Nephron (organoid): ENCODE results near the gene PACS1.
A peak's percentile ranks its signal among the peaks of the same experiment; 100 is the strongest.

ENCODE experiments used
- H3K27ac Mint-ChIP-seq, 3 experiments: 2 replicates each; pipeline ENCODE4 v1.8.0; 2020; ENCODE audit warnings: mixed read lengths in 3 of 3, mild to moderate bottlenecking in 2 of 3, moderate library complexity in 1 of 3
- H3K27me3 Mint-ChIP-seq: 2 replicates; pipeline ENCODE4 v1.8.0; 2021; ENCODE audit warnings: low read depth, mild to moderate bottlenecking, moderate library complexity, mixed read lengths
- H3K36me3 Mint-ChIP-seq: 2 replicates; pipeline ENCODE4 v1.8.0; 2020; ENCODE audit warnings: low read depth, mixed read lengths
- H3K4me1 Mint-ChIP-seq: 2 replicates; pipeline ENCODE4 v1.8.0; 2020; ENCODE audit warnings: mixed read lengths
- H3K4me3 Mint-ChIP-seq, 3 experiments: 2 replicates each; pipeline ENCODE4 v1.8.0; 2020; ENCODE audit warnings: mild to moderate bottlenecking in 3 of 3, mixed read lengths in 3 of 3, moderate library complexity in 2 of 3
- H3K9me3 Mint-ChIP-seq: 2 replicates; pipeline ENCODE4 v1.8.0; 2020; ENCODE audit warnings: mixed read lengths
- TF ChIP-seq, protein P1 (sequence below), 3 experiments: fragments of 200-600 bp; sonication (generic); IDR thresholded peaks; one replicate each; pipeline ENCODE4 v1.5.0; 2021; ENCODE audit warnings: antibody characterized with exemption in 3 of 3; ENCODE audit not compliant: unreplicated experiment in 3 of 3

The PACS1 gene

DNA sequence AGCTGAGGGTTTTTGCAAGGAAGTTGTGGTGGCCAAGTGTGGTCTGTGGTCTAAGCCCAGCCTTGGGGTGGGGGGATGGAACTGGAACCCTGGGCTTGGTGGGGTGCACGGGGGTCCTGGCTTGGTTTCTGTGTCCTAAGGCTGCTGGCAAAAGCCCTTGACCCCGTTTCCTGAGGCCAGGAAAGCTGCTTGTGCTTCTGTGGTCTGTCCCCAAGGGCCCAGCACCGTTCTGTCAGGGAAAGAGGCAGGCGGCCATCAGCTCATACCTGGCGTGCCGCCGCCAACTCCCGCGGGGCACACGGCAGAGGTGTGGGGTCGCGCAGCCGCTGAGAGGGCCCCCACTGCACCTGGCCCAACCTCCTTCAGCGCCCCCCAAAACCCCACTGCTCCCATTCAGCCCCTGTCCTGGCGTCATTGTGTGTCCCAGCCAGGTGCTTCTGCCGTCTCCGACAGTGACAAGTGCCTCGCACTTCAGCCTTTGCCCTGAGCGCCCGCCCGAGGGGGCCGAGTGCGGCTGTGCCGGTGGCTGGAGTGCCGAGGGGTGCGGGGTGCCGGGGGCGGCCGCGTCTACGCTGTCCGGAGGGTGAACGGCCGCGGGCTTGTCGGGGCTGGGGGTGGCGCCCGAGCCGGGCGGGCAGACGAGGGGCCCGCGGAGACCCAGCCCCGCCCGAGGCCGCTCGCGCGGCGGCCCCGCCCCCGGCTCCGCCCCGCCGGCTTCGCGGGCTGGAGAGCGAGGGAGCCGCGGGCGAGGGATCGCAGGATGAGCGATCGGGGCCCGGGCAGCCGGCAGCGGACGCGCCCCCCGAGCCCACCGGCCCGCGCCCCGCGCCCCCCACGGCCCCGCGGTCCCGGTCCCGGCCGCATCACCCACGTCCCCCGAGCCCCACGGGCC is 207.6 kb downstream of the PACS1 start, which contains the start of gene CNIH2:
CNIH2 (plus strand) TSS at position 705 of the 892 bp plus-strand sequence. CDS start 282 bp downstream, outside the sequence.
- H3K27ac Mint-ChIP-seq, result no peak within 1 kb of the TSS
- H3K9me3 Mint-ChIP-seq, result no peaks in the 10 kb centered on the region
- peaks cover 4% of the 10 kb centered on the region for H3K27me3 Mint-ChIP-seq
- TF ChIP-seq, protein P1, sequence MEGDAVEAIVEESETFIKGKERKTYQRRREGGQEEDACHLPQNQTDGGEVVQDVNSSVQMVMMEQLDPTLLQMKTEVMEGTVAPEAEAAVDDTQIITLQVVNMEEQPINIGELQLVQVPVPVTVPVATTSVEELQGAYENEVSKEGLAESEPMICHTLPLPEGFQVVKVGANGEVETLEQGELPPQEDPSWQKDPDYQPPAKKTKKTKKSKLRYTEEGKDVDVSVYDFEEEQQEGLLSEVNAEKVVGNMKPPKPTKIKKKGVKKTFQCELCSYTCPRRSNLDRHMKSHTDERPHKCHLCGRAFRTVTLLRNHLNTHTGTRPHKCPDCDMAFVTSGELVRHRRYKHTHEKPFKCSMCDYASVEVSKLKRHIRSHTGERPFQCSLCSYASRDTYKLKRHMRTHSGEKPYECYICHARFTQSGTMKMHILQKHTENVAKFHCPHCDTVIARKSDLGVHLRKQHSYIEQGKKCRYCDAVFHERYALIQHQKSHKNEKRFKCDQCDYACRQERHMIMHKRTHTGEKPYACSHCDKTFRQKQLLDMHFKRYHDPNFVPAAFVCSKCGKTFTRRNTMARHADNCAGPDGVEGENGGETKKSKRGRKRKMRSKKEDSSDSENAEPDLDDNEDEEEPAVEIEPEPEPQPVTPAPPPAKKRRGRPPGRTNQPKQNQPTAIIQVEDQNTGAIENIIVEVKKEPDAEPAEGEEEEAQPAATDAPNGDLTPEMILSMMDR (IDR thresholded peaks at IDR 0.05; ENCODE audit: unreplicated experiment in 3 of 3), result no peak
- peak within 1 kb of the TSS; percentile 79 to 80 (median 79) for H3K4me3 Mint-ChIP-seq
- H3K4me1 Mint-ChIP-seq, result peaks cover 35% of the 10 kb centered on the region
- peaks cover 26% of the 10 kb centered on the region for H3K36me3 Mint-ChIP-seq

DNA sequence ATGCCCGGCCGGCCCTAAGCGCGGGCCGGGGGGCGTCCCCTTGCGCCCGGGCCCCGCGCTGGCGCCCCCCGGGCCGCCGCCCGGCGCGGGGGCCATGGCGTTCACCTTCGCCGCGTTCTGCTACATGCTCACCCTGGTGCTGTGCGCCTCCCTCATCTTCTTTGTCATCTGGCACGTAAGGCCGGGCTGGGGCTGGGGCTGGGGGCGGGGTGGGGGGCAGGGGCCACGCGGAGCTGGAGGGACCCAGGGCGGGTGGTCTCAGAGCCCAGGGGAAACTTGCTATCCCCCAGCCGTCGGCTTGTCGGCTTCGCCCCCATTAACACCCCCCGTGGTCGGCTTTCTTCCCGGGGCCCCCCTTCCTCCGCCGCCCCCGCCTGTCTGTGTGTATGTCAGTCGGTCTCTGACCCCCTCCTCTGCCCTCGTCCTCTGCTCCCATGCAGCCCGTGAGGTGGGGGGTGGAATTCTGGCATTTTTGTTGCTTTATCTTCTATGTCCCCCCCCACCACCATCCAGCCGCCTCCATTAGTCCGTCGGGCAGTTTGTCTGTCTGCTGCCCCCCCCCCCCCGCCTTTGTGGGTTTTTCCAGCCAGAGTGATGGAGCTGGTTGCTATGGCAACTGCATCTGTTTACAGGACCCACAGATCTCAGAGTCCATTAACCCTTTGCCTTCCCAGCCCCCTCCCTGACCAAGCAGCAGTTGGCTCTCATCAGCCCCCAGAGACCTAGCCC is 208.5 kb downstream of the PACS1 start:
- H3K27ac Mint-ChIP-seq, result no peak overlapping the region
- TF ChIP-seq, protein P1 (IDR thresholded peaks at IDR 0.05; ENCODE audit: unreplicated experiment in 3 of 3), result no peak
- H3K4me1 Mint-ChIP-seq, result peaks cover 30% of the 10 kb centered on the region
- peak overlapping the region; percentile 79 to 80 (median 79) for H3K4me3 Mint-ChIP-seq
- peaks cover 19% of the 10 kb centered on the region for H3K36me3 Mint-ChIP-seq
- H3K27me3 Mint-ChIP-seq, result peaks cover 4% of the 10 kb centered on the region
- H3K9me3 Mint-ChIP-seq, result no peaks in the 10 kb centered on the region

DNA sequence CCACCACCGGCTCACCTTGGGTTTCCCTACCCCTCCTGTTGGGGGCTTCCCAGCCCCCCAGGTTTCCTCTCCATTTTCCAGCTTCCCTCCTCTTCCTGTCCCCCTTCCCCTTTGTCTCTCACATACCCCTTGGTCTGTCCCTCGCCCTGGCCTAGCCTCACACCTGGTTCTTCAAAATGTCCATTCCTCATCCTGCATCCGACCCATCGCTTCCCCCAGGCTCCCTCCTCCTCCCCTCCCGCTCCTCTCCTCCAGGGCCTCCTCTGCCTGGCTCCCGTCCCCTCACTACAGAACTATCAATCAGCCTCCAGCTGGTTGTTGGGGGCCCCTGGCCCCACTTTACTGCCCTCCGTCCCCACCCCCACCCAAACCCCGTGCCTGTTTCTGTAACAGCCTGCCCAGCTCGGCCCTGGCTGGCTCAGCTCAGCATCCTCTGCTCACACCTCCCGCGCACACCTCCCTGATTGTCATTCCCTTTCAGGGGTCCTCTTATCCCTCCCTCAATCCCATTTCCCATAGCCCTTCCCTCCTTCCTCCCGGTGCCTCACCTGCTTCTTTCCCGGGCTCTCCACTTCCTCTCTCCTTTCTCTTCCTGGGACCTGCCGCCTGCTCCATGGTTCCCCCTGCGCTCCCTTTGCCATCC is 209.1 kb downstream of the PACS1 start:
- Mint-ChIP-seq H3K4me3 (peak overlapping the region; percentile 79 to 84 (median 81)), H3K27me3 (peaks cover 4% of the 10 kb centered on the region), H3K27ac (peak overlapping the region in 1 of 3 experiments; percentile 28), H3K36me3 (peaks cover 15% of the 10 kb centered on the region), H3K4me1 (peaks cover 25% of the 10 kb centered on the region), H3K9me3 (no peaks in the 10 kb centered on the region)
- TF ChIP-seq, protein P1 (IDR thresholded peaks at IDR 0.05; ENCODE audit: unreplicated experiment in 3 of 3), result no peak

DNA sequence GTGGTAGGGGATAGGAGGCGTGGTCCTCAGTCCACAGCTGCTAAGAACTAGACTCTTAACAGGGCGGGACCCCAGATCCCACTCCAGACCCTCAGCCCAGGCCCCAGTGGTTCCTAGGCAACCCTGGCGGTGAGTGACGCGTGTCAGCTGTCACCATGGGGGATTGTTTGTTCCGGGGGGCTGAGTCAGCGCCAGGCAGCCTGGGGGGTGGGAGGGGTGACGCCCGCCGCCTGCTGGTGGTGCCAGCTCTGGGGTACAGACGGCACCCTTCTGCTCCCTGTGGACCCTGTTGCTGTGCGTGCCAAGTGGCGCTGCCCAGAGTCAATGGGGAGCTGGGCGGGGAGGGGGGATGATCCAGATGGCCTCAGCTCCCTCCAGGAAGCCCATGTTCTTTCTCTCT is 210.4 kb downstream of the PACS1 start:
- Mint-ChIP-seq H3K9me3 (no peaks in the 10 kb centered on the region), H3K36me3 (peaks cover 5% of the 10 kb centered on the region), H3K4me3 (peak overlapping the region; percentile 23 to 79 (median 39)), H3K4me1 (peaks cover 15% of the 10 kb centered on the region), H3K27ac (no peak overlapping the region), H3K27me3 (peaks cover 4% of the 10 kb centered on the region)
- TF ChIP-seq, protein P1 (IDR thresholded peaks at IDR 0.05; ENCODE audit: unreplicated experiment in 3 of 3), result no peak

DNA sequence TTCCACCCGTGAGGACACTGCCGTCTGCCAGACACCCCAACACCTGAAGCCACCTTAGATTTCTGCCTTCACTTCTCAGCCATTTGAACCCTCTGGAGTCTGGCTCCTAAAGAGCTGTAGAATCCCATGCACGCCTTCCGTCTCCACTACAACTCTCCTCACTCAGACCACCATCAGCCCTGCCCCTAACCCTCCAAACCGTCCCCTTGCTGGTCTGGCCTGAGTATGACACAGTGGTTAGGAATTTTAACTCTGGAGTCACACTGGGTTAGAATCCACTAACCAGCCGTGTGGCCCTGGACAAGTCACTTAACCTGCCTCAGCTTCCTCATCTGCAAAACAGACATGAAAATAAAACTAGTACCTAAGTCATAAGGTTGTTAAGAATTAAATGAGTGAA is 210.9 kb downstream of the PACS1 start:
- H3K27ac Mint-ChIP-seq, result no peak overlapping the region
- peaks cover 4% of the 10 kb centered on the region for H3K27me3 Mint-ChIP-seq
- peaks cover 3% of the 10 kb centered on the region for H3K36me3 Mint-ChIP-seq
- TF ChIP-seq, protein P1 (IDR thresholded peaks at IDR 0.05; ENCODE audit: unreplicated experiment in 3 of 3), result no peak
- peak overlapping the region; percentile 3 to 64 (median 55) for H3K4me3 Mint-ChIP-seq
- peaks cover 12% of the 10 kb centered on the region for H3K4me1 Mint-ChIP-seq
- H3K9me3 Mint-ChIP-seq, result no peaks in the 10 kb centered on the region
